Neural cell (in vitro differentiated cells): ENCODE data around the gene EPB42.
"Not testable (repeated sequence)": the region's sequence is repeated elsewhere in the genome, so short reads cannot be mapped to it uniquely, and the experiment has no call there.

Experiments
- CTCF ChIP-seq: fragments of 450-650 bp; IDR thresholded peaks from 2 replicates; pipeline ENCODE4 v1.5.1; 2014; ENCODE audit warnings: antibody characterized with exemption, mild to moderate bottlenecking, moderate library complexity; ENCODE audit not compliant: poor library complexity, severe bottlenecking
- EP300 ChIP-seq: fragments of 450-650 bp; conservative IDR thresholded peaks from 2 replicates; pipeline ENCODE4 v1.6.1; 2014; ENCODE audit warnings: antibody characterized with exemption, mild to moderate bottlenecking, moderate library complexity; ENCODE audit not compliant: poor library complexity, severe bottlenecking
- EZH2 ChIP-seq: fragments of 200-600, 300-800 bp; shearing (Covaris generic), sonication (generic); IDR thresholded peaks from 2 replicates; pipeline ENCODE4 v1.6.1; 2014; ENCODE audit warnings: antibody characterized with exemption, low read length, borderline replicate concordance, mild to moderate bottlenecking; ENCODE audit not compliant: insufficient read depth, poor library complexity, severe bottlenecking
- REST ChIP-seq: IDR thresholded peaks from 2 replicates; pipeline ENCODE4 v1.6.1; 2012; ENCODE audit warnings: borderline replicate concordance
- TAF1 ChIP-seq: IDR thresholded peaks from 2 replicates; pipeline ENCODE4 v1.6.1; 2012; ENCODE audit warnings: low read depth

GRCh38 chr15:43198556-43198955 is 22.3 kb downstream of the EPB42 start:
- TF ChIP-seq CTCF, EP300, TAF1, REST, EZH2: not testable (repeated sequence)
